H9 (cell line): ENCODE data around the gene PGM2L1. TPM values are rescaled to one million over a fixed set of nuclear protein-coding genes. Genes with fewer than 3 reads are reported as not detected.
A peak's percentile ranks its signal among the peaks of the same experiment; 100 is the strongest.

ENCODE experiments used
- DNase-seq: peaks from one replicate; pipeline ENCODE4 v3.0.0-alpha.2; 2017
- H2AFZ ChIP-seq: one replicate; pipeline ENCODE4 v1.6.1; 2013; ENCODE audit warnings: mild to moderate bottlenecking, low read length, control low read depth, moderate library complexity
- H2AK5ac ChIP-seq: 2 replicates; pipeline ENCODE4 v1.6.1; 2013; ENCODE audit warnings: low read length, control low read depth, mixed read lengths; ENCODE audit not compliant: insufficient read length
- H2BK120ac ChIP-seq: one replicate; pipeline ENCODE4 v1.6.1; 2013; ENCODE audit warnings: low read depth, mild to moderate bottlenecking, low read length, control low read depth, inconsistent platforms; ENCODE audit not compliant: poor library complexity, severe bottlenecking
- H2BK12ac ChIP-seq: 2 replicates; pipeline ENCODE4 v1.6.1; 2013; ENCODE audit warnings: low read length, control low read depth, mixed read lengths, low read depth; ENCODE audit not compliant: insufficient read length
- H2BK15ac ChIP-seq: 2 replicates; pipeline ENCODE4 v1.6.1; 2013; ENCODE audit warnings: low read depth, low read length, control low read depth
- H2BK20ac ChIP-seq: one replicate; pipeline ENCODE4 v1.6.1; 2013; ENCODE audit warnings: low read depth, mild to moderate bottlenecking, low read length, control low read depth, inconsistent platforms; ENCODE audit not compliant: poor library complexity, severe bottlenecking
- H2BK5ac ChIP-seq: 2 replicates; pipeline ENCODE4 v1.6.1; 2013; ENCODE audit warnings: low read length, control low read depth, mixed read lengths; ENCODE audit not compliant: insufficient read length
- H3K14ac ChIP-seq: 2 replicates; pipeline ENCODE4 v1.6.1; 2013; ENCODE audit warnings: low read length, control low read depth; ENCODE audit not compliant: insufficient read depth
- H3K18ac ChIP-seq: 2 replicates; pipeline ENCODE4 v1.6.1; 2013; ENCODE audit warnings: low read depth, mild to moderate bottlenecking, mixed read lengths, low read length, control low read depth; ENCODE audit not compliant: insufficient read length
- H3K23ac ChIP-seq: 2 replicates; pipeline ENCODE4 v1.6.1; 2013; ENCODE audit warnings: low read length, control low read depth, mixed read lengths, low read depth; ENCODE audit not compliant: insufficient read length
- H3K23me2 ChIP-seq: 2 replicates; pipeline ENCODE4 v1.6.1; 2013; ENCODE audit warnings: low read depth, mild to moderate bottlenecking, mixed read lengths, low read length, control low read depth; ENCODE audit not compliant: insufficient read length, poor library complexity, severe bottlenecking
- H3K27ac ChIP-seq: 2 replicates; pipeline ENCODE4 v1.5.1; 2013; ENCODE audit warnings: low read length, control low read depth, mixed read lengths, low read depth; ENCODE audit not compliant: insufficient read length
- H3K27me3 ChIP-seq: 2 replicates; pipeline ENCODE4 v1.6.1; 2013; ENCODE audit warnings: low read length, control low read depth, inconsistent platforms; ENCODE audit not compliant: insufficient read depth
- H3K4ac ChIP-seq: 2 replicates; pipeline ENCODE4 v1.6.1; 2013; ENCODE audit warnings: low read depth, mild to moderate bottlenecking, control low read depth, inconsistent platforms, low read length, moderate library complexity
- H3K4me1 ChIP-seq: 2 replicates; pipeline ENCODE4 v1.6.1; 2013; ENCODE audit warnings: low read length, control low read depth, inconsistent platforms; ENCODE audit not compliant: insufficient read depth
- H3K4me2 ChIP-seq: 2 replicates; pipeline ENCODE4 v1.6.1; 2013; ENCODE audit warnings: low read length, control low read depth, mixed read lengths; ENCODE audit not compliant: insufficient read length, insufficient read depth
- H3K56ac ChIP-seq: 2 replicates; pipeline ENCODE4 v1.6.1; 2013; ENCODE audit warnings: low read depth, mild to moderate bottlenecking, mixed read lengths, low read length, control low read depth; ENCODE audit not compliant: insufficient read length
- H3K79me1 ChIP-seq: 2 replicates; pipeline ENCODE4 v1.6.1; 2013; ENCODE audit warnings: low read depth, mild to moderate bottlenecking, moderate library complexity, low read length, control low read depth, inconsistent platforms; ENCODE audit not compliant: insufficient read depth, poor library complexity, severe bottlenecking
- H3K79me2 ChIP-seq: 2 replicates; pipeline ENCODE4 v1.6.1; 2013; ENCODE audit warnings: low read length, control low read depth, inconsistent platforms; ENCODE audit not compliant: insufficient read depth
- H3K9ac ChIP-seq: 2 replicates; pipeline ENCODE4 v1.6.1; 2013; ENCODE audit warnings: low read length, control low read depth, mixed read lengths; ENCODE audit not compliant: insufficient read length; ENCODE audit errors: extremely low read depth
- H3K9me3 ChIP-seq: one replicate; pipeline ENCODE4 v1.6.1; 2013; ENCODE audit warnings: low read depth, low read length, inconsistent platforms; ENCODE audit not compliant: control insufficient read depth
- H3T11ph ChIP-seq: one replicate; pipeline ENCODE4 v1.6.1; 2013; ENCODE audit warnings: mild to moderate bottlenecking, low read length, control low read depth, inconsistent platforms
- H4K20me1 ChIP-seq: one replicate; pipeline ENCODE4 v1.6.1; 2013; ENCODE audit not compliant: control insufficient read depth, insufficient read length, insufficient read depth
- H4K5ac ChIP-seq: 2 replicates; pipeline ENCODE4 v1.6.1; 2013; ENCODE audit warnings: low read depth, mild to moderate bottlenecking, mixed read lengths, low read length, control low read depth; ENCODE audit not compliant: insufficient read length
- H4K8ac ChIP-seq: replicated peaks from 2 replicates; pipeline ENCODE4 v1.6.1; 2013; ENCODE audit warnings: low read length, control low read depth, mixed read lengths, low read depth; ENCODE audit not compliant: insufficient read length
- H4K91ac ChIP-seq: 2 replicates; pipeline ENCODE4 v1.6.1; 2013; ENCODE audit warnings: low read depth, mild to moderate bottlenecking, moderate library complexity, mixed read lengths, low read length, control low read depth; ENCODE audit not compliant: insufficient read length
- H3K27ac Mint-ChIP-seq, 3 experiments: 2 replicates in 2 of 3; 3 replicates in 1 of 3; pipeline ENCODE4 v1.8.0; 2020 to 2021; ENCODE audit warnings: mixed read lengths in 3 of 3, mild to moderate bottlenecking in 1 of 3, moderate library complexity in 1 of 3
- H3K27me3 Mint-ChIP-seq: 2 replicates; pipeline ENCODE4 v1.8.0; 2021; ENCODE audit warnings: low read depth, mild to moderate bottlenecking, moderate library complexity, mixed read lengths
- H3K36me3 Mint-ChIP-seq, 3 experiments: 2 replicates in 2 of 3; 3 replicates in 1 of 3; pipeline ENCODE4 v1.8.0; 2020 to 2021; ENCODE audit warnings: low read depth in 3 of 3, mixed read lengths in 3 of 3; ENCODE audit not compliant: insufficient read depth in 1 of 3
- H3K4me1 Mint-ChIP-seq, 2 experiments: 2 replicates each; pipeline ENCODE4 v1.8.0; 2020; ENCODE audit warnings: mixed read lengths in 2 of 2
- H3K4me3 Mint-ChIP-seq, 2 experiments: 2 replicates in 1 of 2; 3 replicates in 1 of 2; pipeline ENCODE4 v1.8.0; 2020 to 2021; ENCODE audit warnings: mild to moderate bottlenecking in 2 of 2, mixed read lengths in 2 of 2, moderate library complexity in 1 of 2
- H3K9me3 Mint-ChIP-seq, 2 experiments: 2 replicates in 1 of 2; 3 replicates in 1 of 2; pipeline ENCODE4 v1.8.0; 2020; ENCODE audit warnings: mild to moderate bottlenecking in 2 of 2, mixed read lengths in 2 of 2, moderate library complexity in 1 of 2
- WGBS: extraction: QIAGEN DNeasy Blood & Tissue Kit; methylation state at CpG from one replicate; pipeline ENCODE4 v1.1.7; 2013; ENCODE audit warnings: missing lambda C conversion rate, low lambda C conversion rate, mixed read lengths; ENCODE audit not compliant: insufficient read length; ENCODE audit errors: extremely low coverage; 5-methylcytosine and 5-hydroxymethylcytosine counted together
- total RNA-seq: library from RNA; stranded (reverse); gene quantifications from 2 replicates; pipeline ENCODE4 v1.2.1, GENCODE V29; 2021
- TF ChIP-seq, protein P1 (sequence below): fragments of 200-600 bp; sonication (generic); conservative IDR thresholded peaks from 3 replicates; pipeline ENCODE4 v1.8.0; 2021; ENCODE audit warnings: antibody characterized with exemption, mild to moderate bottlenecking

PGM2L1 gene
- total RNA-seq, 1 experiment from 2014 or later, result 16.9 TPM

DNA sequence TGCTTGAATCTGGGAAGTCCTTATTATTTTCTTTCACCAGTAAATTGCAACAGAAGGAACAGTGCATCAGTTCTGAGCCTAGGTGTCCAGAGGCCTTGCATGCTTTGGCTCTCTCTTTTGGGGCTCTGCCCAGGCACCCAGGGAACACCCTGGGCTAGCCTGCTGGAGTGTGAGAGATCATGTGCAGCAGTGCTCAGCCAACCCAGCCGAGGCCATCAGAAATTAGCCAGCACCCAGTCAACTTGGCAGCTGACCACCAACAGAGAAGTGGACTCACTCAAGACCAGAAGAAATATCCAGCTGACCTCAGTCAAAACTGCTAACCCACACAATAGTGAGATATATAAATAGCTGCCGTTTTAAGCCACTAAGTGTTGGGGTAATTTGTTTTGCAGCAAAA, 75.6 kb downstream of the PGM2L1 start:
- Histone ChIP-seq H3K4me2 (no peak overlapping the region), H4K20me1 (no peaks in the 10 kb centered on the region), H3K23me2 (no peaks in the 10 kb centered on the region), H3K14ac (no peak overlapping the region), H3K27ac (no peak overlapping the region), H4K91ac (no peak overlapping the region), H3T11ph (no peak overlapping the region), H3K56ac (no peak overlapping the region), H2AK5ac (no peak overlapping the region), H3K4me1 (no peaks in the 10 kb centered on the region; the same call in 1 of the 2 replicates), H3K27me3 (no peaks in the 10 kb centered on the region), H2BK5ac (no peak overlapping the region), H3K23ac (no peak overlapping the region), H3K4ac (no peak overlapping the region), H3K9ac (no peak overlapping the region), H2BK20ac (no peak overlapping the region), H4K5ac (no peak overlapping the region), H3K79me1 (no peaks in the 10 kb centered on the region), H4K8ac (no peak overlapping the region), H3K79me2 (no peaks in the 10 kb centered on the region; the same call in 1 of the 2 replicates), H2BK120ac (no peak overlapping the region), H3K9me3 (no peaks in the 10 kb centered on the region), H2BK12ac (no peak overlapping the region), H2AFZ (no peak overlapping the region), H3K18ac (no peak overlapping the region), H2BK15ac (no peak overlapping the region)
- WGBS, result no CpG with 5 or more reads among the region's 2 CpGs
- H3K4me1 Mint-ChIP-seq, result peaks cover 10 to 17% of the 10 kb centered on the region in 2 experiments
- peak overlapping the region in 1 of 3 experiments; percentile 62; a peak in 1 of 7 replicates for H3K27ac Mint-ChIP-seq
- no peak overlapping the region for H3K4me3 Mint-ChIP-seq
- H3K9me3 Mint-ChIP-seq, result peaks cover 4 to 7% of the 10 kb centered on the region in 2 experiments
- H3K27me3 Mint-ChIP-seq, result peaks cover 4% of the 10 kb centered on the region
- H3K36me3 Mint-ChIP-seq, result peaks cover 0 to 9% (median 4%) of the 10 kb centered on the region in 3 experiments; a peak in 3 of 7 replicates
- no peak for DNase-seq
- TF ChIP-seq, protein P1, sequence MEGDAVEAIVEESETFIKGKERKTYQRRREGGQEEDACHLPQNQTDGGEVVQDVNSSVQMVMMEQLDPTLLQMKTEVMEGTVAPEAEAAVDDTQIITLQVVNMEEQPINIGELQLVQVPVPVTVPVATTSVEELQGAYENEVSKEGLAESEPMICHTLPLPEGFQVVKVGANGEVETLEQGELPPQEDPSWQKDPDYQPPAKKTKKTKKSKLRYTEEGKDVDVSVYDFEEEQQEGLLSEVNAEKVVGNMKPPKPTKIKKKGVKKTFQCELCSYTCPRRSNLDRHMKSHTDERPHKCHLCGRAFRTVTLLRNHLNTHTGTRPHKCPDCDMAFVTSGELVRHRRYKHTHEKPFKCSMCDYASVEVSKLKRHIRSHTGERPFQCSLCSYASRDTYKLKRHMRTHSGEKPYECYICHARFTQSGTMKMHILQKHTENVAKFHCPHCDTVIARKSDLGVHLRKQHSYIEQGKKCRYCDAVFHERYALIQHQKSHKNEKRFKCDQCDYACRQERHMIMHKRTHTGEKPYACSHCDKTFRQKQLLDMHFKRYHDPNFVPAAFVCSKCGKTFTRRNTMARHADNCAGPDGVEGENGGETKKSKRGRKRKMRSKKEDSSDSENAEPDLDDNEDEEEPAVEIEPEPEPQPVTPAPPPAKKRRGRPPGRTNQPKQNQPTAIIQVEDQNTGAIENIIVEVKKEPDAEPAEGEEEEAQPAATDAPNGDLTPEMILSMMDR, result no peak
